Fibroblast of villous mesenchyme (primary cell): ENCODE results near the gene ASPG. TPM values are rescaled to one million over a fixed set of nuclear protein-coding genes. Genes with fewer than 3 reads are reported as not detected.

Source experiments
- DNase-seq: peaks from one replicate; pipeline ENCODE4 v3.0.0-alpha.2; 2010; ENCODE audit warnings: low read depth
- H3K4me3 ChIP-seq: 2 replicates; pipeline ENCODE4 v1.5.1; 2011; ENCODE audit warnings: low read depth, mild to moderate bottlenecking, low read length
- CTCF ChIP-seq: IDR thresholded peaks from 2 replicates; pipeline ENCODE4 v1.5.1; 2012; ENCODE audit warnings: low read depth, mild to moderate bottlenecking, low read length; ENCODE audit not compliant: insufficient read depth
- total RNA-seq: library from RNA; depleted of rRNA; stranded (reverse); fragments of >200 nt; gene quantifications from 2 replicates; pipeline ENCODE4 v1.2.3, GENCODE V29; 2012

Gene ASPG
- total RNA-seq, 1 donor = not detected

GRCh38 chr14:104137297-104138097 lies 52.0 kb downstream of the ASPG start:
- peak; percentile 64 for TF ChIP-seq CTCF
- H3K4me3 ChIP-seq = peak overlapping the region; percentile 50
- peak; percentile 47 for DNase-seq

- peak; percentile 24 for DNase-seq
- peak within 1 kb of the TSS; percentile 50 for H3K4me3 ChIP-seq
- TF ChIP-seq CTCF = no peak
Measured at GRCh38 chr14:104138098-104138717, 52.7 kb downstream of the ASPG start, which contains the start of gene KIF26A. KIF26A (plus strand) TSS chr14:104138587; CDS start chr14:104138723, 136 bp downstream.

GRCh38 chr14:104138718-104139459 lies 53.4 kb downstream of the ASPG start:
- TF ChIP-seq CTCF = no peak
- H3K4me3 ChIP-seq = peak overlapping the region; percentile 50
- DNase-seq = peak; percentile 7

- DNase-seq = peak; percentile 8
- TF ChIP-seq CTCF = no peak
- H3K4me3 ChIP-seq = peak overlapping the region; percentile 50
Measured at GRCh38 chr14:104139460-104140212, 54.1 kb downstream of the ASPG start.

- no peak for DNase-seq
- no peak for TF ChIP-seq CTCF
- no peak overlapping the region for H3K4me3 ChIP-seq
Measured at GRCh38 chr14:104140213-104140462, 54.6 kb downstream of the ASPG start.
